ENCODE measurements around the gene C12orf42.

The C12orf42 gene

GRCh38 chr12:103415681-103416080 is 80.1 kb downstream of the C12orf42 start:
- H3K9me2 ChIP-seq (replicated peaks; ENCODE audit: insufficient read depth, low read length), result no peaks in the 10 kb centered on the region
- H3K9ac ChIP-seq (ENCODE audit: low read length), result no peak overlapping the region
- no peak overlapping the region for H2AFZ ChIP-seq (ENCODE audit: low read depth, low read length, severe bottlenecking)
- no peak for TF ChIP-seq EZH2phosphoT487 (conservative IDR thresholded peaks at IDR 0.05; ENCODE audit: low read length)
- H3K27ac ChIP-seq (ENCODE audit: low read depth, low read length), result no peak overlapping the region
- no peak overlapping the region for H3K4me2 ChIP-seq (ENCODE audit: low read depth, low read length, poor library complexity, severe bottlenecking)
- H4K20me1 ChIP-seq (ENCODE audit: low read depth, low read length), result no peaks in the 10 kb centered on the region; the same call in 1 of the 2 replicates
- no peaks in the 10 kb centered on the region for H3K79me2 ChIP-seq (ENCODE audit: insufficient read depth, low read length)
- H3F3A ChIP-seq (ENCODE audit: insufficient read depth), result no peaks in the 10 kb centered on the region
- no peak overlapping the region for H3K4me3 ChIP-seq (ENCODE audit: insufficient read depth, low read length, poor library complexity, severe bottlenecking)
- H3K9me3 ChIP-seq (ENCODE audit: insufficient read depth, low read length), result no peaks in the 10 kb centered on the region
- H3K36me3 ChIP-seq (ENCODE audit: low read length), result no peaks in the 10 kb centered on the region
- H3K27me3 ChIP-seq (ENCODE audit: low read length), result no peaks in the 10 kb centered on the region

DNA sequence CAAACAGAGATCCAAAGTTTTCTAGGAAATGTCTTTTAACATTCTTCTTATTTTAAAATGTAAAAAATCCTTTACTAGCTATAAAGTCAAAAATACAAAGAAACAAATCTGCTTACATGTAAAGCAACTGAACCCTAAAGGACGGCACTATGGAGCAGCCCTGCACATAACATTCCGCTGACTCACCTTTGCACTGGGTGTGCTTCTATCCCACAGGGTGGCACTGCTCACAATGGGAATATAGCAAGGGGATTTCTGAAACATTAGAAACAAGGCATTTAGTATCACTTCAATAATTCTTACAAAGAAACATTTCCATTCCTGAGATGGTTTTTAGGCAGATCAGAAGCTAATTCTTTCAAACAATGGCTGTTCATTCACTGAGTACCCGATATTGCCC is 94.3 kb downstream of the C12orf42 start:
- no peak overlapping the region for H3K4me3 ChIP-seq (ENCODE audit: insufficient read depth, low read length, poor library complexity, severe bottlenecking)
- H3K79me2 ChIP-seq (ENCODE audit: insufficient read depth, low read length), result no peaks in the 10 kb centered on the region
- H3K4me2 ChIP-seq (ENCODE audit: low read depth, low read length, poor library complexity, severe bottlenecking), result no peak overlapping the region
- H3F3A ChIP-seq (ENCODE audit: insufficient read depth), result no peaks in the 10 kb centered on the region
- no peaks in the 10 kb centered on the region for H3K9me2 ChIP-seq (replicated peaks; ENCODE audit: insufficient read depth, low read length)
- no peak overlapping the region for H3K27ac ChIP-seq (ENCODE audit: low read depth, low read length)
- no peak overlapping the region for H3K9ac ChIP-seq (ENCODE audit: low read length)
- H2AFZ ChIP-seq (ENCODE audit: low read depth, low read length, severe bottlenecking), result no peak overlapping the region
- TF ChIP-seq EZH2phosphoT487 (conservative IDR thresholded peaks at IDR 0.05; ENCODE audit: low read length) (no peak), CTCF (IDR thresholded peaks at IDR 0.05; ENCODE audit: insufficient read depth, low read length, poor library complexity, severe bottlenecking) (no peak)
- H3K27me3 ChIP-seq (ENCODE audit: low read length), result no peaks in the 10 kb centered on the region
- no peaks in the 10 kb centered on the region for H3K9me3 ChIP-seq (ENCODE audit: insufficient read depth, low read length)
- no peaks in the 10 kb centered on the region for H3K36me3 ChIP-seq (ENCODE audit: low read length)
- no peaks in the 10 kb centered on the region for H4K20me1 ChIP-seq (ENCODE audit: low read depth, low read length)

DNA sequence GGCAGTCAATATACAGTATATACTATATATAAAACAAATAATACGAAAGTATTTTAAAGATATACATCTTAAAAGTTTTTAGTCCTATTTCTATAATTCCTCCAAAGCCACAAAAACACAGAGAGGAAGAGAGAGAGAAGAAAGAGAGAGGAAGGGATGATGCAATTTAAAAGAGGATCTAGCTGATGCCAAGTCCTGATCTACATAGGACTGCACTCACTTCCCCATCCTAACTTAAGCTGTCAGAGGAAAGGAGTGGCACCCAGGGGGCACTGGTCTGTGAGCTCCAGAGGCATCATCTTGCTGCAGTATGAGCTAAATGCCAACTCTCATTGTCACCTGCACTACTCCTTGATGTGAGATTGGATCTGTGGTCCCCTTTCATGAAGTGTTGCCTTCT is 95.8 kb downstream of the C12orf42 start:
- Histone ChIP-seq H3K27me3 (ENCODE audit: low read length) (no peaks in the 10 kb centered on the region), H3K9ac (ENCODE audit: low read length) (no peak overlapping the region), H3K79me2 (ENCODE audit: insufficient read depth, low read length) (no peaks in the 10 kb centered on the region), H4K20me1 (ENCODE audit: low read depth, low read length) (no peaks in the 10 kb centered on the region), H3K9me2 (replicated peaks; ENCODE audit: insufficient read depth, low read length) (no peaks in the 10 kb centered on the region), H3F3A (ENCODE audit: insufficient read depth) (no peaks in the 10 kb centered on the region), H3K9me3 (ENCODE audit: insufficient read depth, low read length) (no peaks in the 10 kb centered on the region), H3K4me2 (ENCODE audit: low read depth, low read length, poor library complexity, severe bottlenecking) (no peak overlapping the region), H3K27ac (ENCODE audit: low read depth, low read length) (no peak overlapping the region), H3K4me3 (ENCODE audit: insufficient read depth, low read length, poor library complexity, severe bottlenecking) (no peak overlapping the region), H2AFZ (ENCODE audit: low read depth, low read length, severe bottlenecking) (no peak overlapping the region), H3K36me3 (ENCODE audit: low read length) (no peaks in the 10 kb centered on the region)
- TF ChIP-seq EZH2phosphoT487 (conservative IDR thresholded peaks at IDR 0.05; ENCODE audit: low read length) (no peak), CTCF (IDR thresholded peaks at IDR 0.05; ENCODE audit: insufficient read depth, low read length, poor library complexity, severe bottlenecking) (no peak)

GRCh38 chr12:103397536-103397935 is 98.2 kb downstream of the C12orf42 start:
- Histone ChIP-seq H4K20me1 (ENCODE audit: low read depth, low read length) (no peaks in the 10 kb centered on the region), H3K9ac (ENCODE audit: low read length) (no peak overlapping the region)

More at GRCh38 chr12:103397536-103397935, 98.2 kb downstream of the C12orf42 start:
- no peaks in the 10 kb centered on the region for H3K9me3 ChIP-seq (ENCODE audit: insufficient read depth, low read length)
- no peak overlapping the region for H3K27ac ChIP-seq (ENCODE audit: low read depth, low read length)
- H3K4me2 ChIP-seq (ENCODE audit: low read depth, low read length, poor library complexity, severe bottlenecking), result no peak overlapping the region
- no peak overlapping the region for H3K4me3 ChIP-seq (ENCODE audit: insufficient read depth, low read length, poor library complexity, severe bottlenecking)
- H3K79me2 ChIP-seq (ENCODE audit: insufficient read depth, low read length), result no peaks in the 10 kb centered on the region
- no peaks in the 10 kb centered on the region for H3K36me3 ChIP-seq (ENCODE audit: low read length)
- no peak for TF ChIP-seq EZH2phosphoT487 (conservative IDR thresholded peaks at IDR 0.05; ENCODE audit: low read length)
- no peak for TF ChIP-seq CTCF (IDR thresholded peaks at IDR 0.05; ENCODE audit: insufficient read depth, low read length, poor library complexity, severe bottlenecking)
- no peaks in the 10 kb centered on the region for H3K27me3 ChIP-seq (ENCODE audit: low read length)
- H3K9me2 ChIP-seq (replicated peaks; ENCODE audit: insufficient read depth, low read length), result no peaks in the 10 kb centered on the region
- H3F3A ChIP-seq (ENCODE audit: insufficient read depth), result no peaks in the 10 kb centered on the region
- no peak overlapping the region for H2AFZ ChIP-seq (ENCODE audit: low read depth, low read length, severe bottlenecking)
